C1 segment of cervical spinal cord (tissue), 14 donors: ENCODE data around the gene VPS25.
"Not testable (repeated sequence)": the region's sequence is repeated elsewhere in the genome, so short reads cannot be mapped to it uniquely, and the experiment has no call there.

Experiments
- DNase-seq, 14 donors: peaks; one replicate each; lab custom pipeline; 2025; lab: John Stamatoyannopoulos, UW

The VPS25 gene

GRCh38 chr17:42773290-42774035 is at the start of gene VPS25:
TSS of gene VPS25 (plus strand) at chr17:42773449. CDS start at chr17:42773476, 27 bp downstream.
- peak in 13 of 14 donors; percentile 26 to 79 (median 73) for DNase-seq

- no peak for DNase-seq
Observed at GRCh38 chr17:42723636-42724035, 49.6 kb upstream of the VPS25 start.

GRCh38 chr17:42725143-42725542 is 48.1 kb upstream of the VPS25 start:
- no peak for DNase-seq

- DNase-seq = no peak
Observed at GRCh38 chr17:42740699-42741098, 32.5 kb upstream of the VPS25 start.

GRCh38 chr17:42742916-42743315 is 30.3 kb upstream of the VPS25 start:
- DNase-seq = not testable (repeated sequence)

GRCh38 chr17:42743595-42744282 is 29.5 kb upstream of the VPS25 start:
- no peak for DNase-seq

- peak in 10 of 14 donors; percentile 35 to 81 (median 74) for DNase-seq
Observed at GRCh38 chr17:42744283-42744805, 28.9 kb upstream of the VPS25 start.

GRCh38 chr17:42744806-42745617 is 28.2 kb upstream of the VPS25 start, which contains the start of gene EZH1:
TSS of gene EZH1 (minus strand) at chr17:42745040. CDS start at chr17:42728941, 16,099 bp downstream.
- peak; percentile 45 to 95 (median 86) for DNase-seq

GRCh38 chr17:42748202-42748907 is 24.9 kb upstream of the VPS25 start:
- DNase-seq = no peak

GRCh38 chr17:42748908-42749798 is 24.1 kb upstream of the VPS25 start:
- DNase-seq = peak in 2 of 14 donors; percentile 21 to 41

- DNase-seq = no peak
Observed at GRCh38 chr17:42750739-42751344, 22.4 kb upstream of the VPS25 start.

GRCh38 chr17:42751628-42752027 is 21.6 kb upstream of the VPS25 start:
- DNase-seq = no peak

GRCh38 chr17:42754782-42755181 is 18.5 kb upstream of the VPS25 start:
- DNase-seq = no peak

GRCh38 chr17:42759982-42760651 is 13.1 kb upstream of the VPS25 start:
- DNase-seq = no peak

GRCh38 chr17:42760652-42761581 is 12.3 kb upstream of the VPS25 start, which contains the start of gene RAMP2:
TSS of gene RAMP2 (plus strand) at chr17:42761227. CDS start at chr17:42761262, 35 bp downstream.
- DNase-seq = peak in 1 of 14 donors; percentile 32

GRCh38 chr17:42761638-42762037 is 11.6 kb upstream of the VPS25 start:
- no peak for DNase-seq

- DNase-seq = no peak
Observed at GRCh38 chr17:42766124-42766523, 7.1 kb upstream of the VPS25 start.

- DNase-seq = no peak
Observed at GRCh38 chr17:42767512-42767911, 5.7 kb upstream of the VPS25 start.
